Tibial nerve (tissue), 4 donors: ENCODE measurements around the gene ZNF655. TPM values are rescaled to one million over a fixed set of nuclear protein-coding genes. Genes with fewer than 3 reads are reported as not detected.
"Not testable (repeated sequence)": the region's sequence is repeated elsewhere in the genome, so short reads cannot be mapped to it uniquely, and the experiment has no call there.

Experiments used
- DNase-seq, 2 donors: peaks; one replicate each; pipeline ENCODE4 v3.0.0-alpha.2; 2019; ENCODE audit warnings: low spot score in 2 of 2
- H3K27ac ChIP-seq, 4 donors: fragments of 200-600 bp; sonication (generic) in 3 of 4; one replicate each; pipeline ENCODE4 v1.5.1; 2017 to 2019; ENCODE audit warnings: mild to moderate bottlenecking in 1 of 4
- H3K27me3 ChIP-seq, 2 donors: fragments of 200-600 bp; sonication (generic) in 1 of 2; one replicate each; pipeline versions ENCODE4 v1.5.1 to v1.6.0; 2017 to 2019
- H3K36me3 ChIP-seq, 3 donors: fragments of 200-600 bp; sonication (generic); one replicate each; pipeline ENCODE4 v1.5.1; 2018 to 2019
- H3K4me1 ChIP-seq, 4 donors: fragments of 200-600 bp; sonication (generic) in 3 of 4; one replicate each; pipeline ENCODE4 v1.5.1; 2017 to 2019
- H3K4me3 ChIP-seq, 4 donors: fragments of 200-600 bp; sonication (generic) in 3 of 4; one replicate each; pipeline ENCODE4 v1.5.1; 2017 to 2019; ENCODE audit warnings: mild to moderate bottlenecking in 1 of 4, moderate library complexity in 1 of 4
- H3K9me3 ChIP-seq, 4 donors: fragments of 200-600 bp; sonication (generic) in 3 of 4; one replicate each; pipeline ENCODE4 v1.5.1; 2017 to 2019
- EP300 ChIP-seq, 2 donors: sonication (generic); formaldehyde crosslinking; IDR thresholded peaks; one replicate each; pipeline ENCODE4 v1.6.1; 2017; ENCODE audit warnings: antibody characterized with exemption in 2 of 2, mild to moderate bottlenecking in 1 of 2
- POLR2A ChIP-seq, 2 donors: fragments of 450-650 bp; IDR thresholded peaks; one replicate each; pipeline ENCODE4 v1.6.1; 2017; ENCODE audit warnings: antibody characterized with exemption in 2 of 2, mild to moderate bottlenecking in 2 of 2, moderate library complexity in 2 of 2
- WGBS, 2 donors: methylation state at CpG; one replicate each; pipeline ENCODE4 v1.1.5; 2018; 5-methylcytosine and 5-hydroxymethylcytosine counted together
- total RNA-seq, 4 donors: library from RNA; depleted of rRNA; stranded (reverse); fragments of >200 nt; gene quantifications; one replicate each; pipeline ENCODE4 v1.1.0, GENCODE V29; 2016
- TF ChIP-seq, protein P1 (sequence below), 5 experiments: fragments of 200-600 bp in 3 of 5; fragments of 450-650 bp in 2 of 5; sonication (generic) in 3 of 5; IDR thresholded peaks; one replicate each; pipeline ENCODE4 v1.5.1; 2016 to 2019; ENCODE audit warnings: antibody characterized with exemption in 5 of 5, mild to moderate bottlenecking in 3 of 5, moderate library complexity in 2 of 5

The ZNF655 gene
- total RNA-seq, 4 donors from 2014 or later, result 90.8 to 140 (median 104) TPM

DNA sequence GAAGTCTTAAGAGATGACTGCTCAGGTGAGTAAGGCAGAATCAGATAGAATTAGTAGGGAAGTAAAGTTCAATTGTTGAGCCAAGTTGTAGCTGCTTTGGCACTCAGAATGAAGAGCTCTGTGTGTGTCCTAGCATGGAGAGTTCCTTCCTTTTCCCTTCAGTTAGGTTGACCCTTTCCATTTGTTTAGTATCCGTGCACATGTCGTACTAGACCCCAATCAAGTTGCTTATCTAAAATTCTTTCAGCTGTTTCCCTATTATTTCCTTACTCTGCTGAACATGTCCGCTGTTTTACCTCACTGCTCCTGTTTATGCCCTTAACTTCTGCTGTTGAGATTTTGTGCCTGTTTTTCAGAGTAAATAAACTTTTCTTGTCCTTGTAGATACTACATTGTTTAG, 13.3 kb downstream of the ZNF655 start:
- H3K4me1 ChIP-seq, result no peaks in the 10 kb centered on the region
- H3K4me3 ChIP-seq, result no peak overlapping the region
- H3K27ac ChIP-seq, result no peak overlapping the region
- H3K36me3 ChIP-seq, result peaks cover 0 to 66% (median 0%) of the 10 kb centered on the region in 3 donors
- DNase-seq, result no peak
- H3K27me3 ChIP-seq, result no peaks in the 10 kb centered on the region
- TF ChIP-seq EP300 (IDR thresholded peaks at IDR 0.05) (no peak), POLR2A (IDR thresholded peaks at IDR 0.05) (no peak)
- TF ChIP-seq, protein P1, sequence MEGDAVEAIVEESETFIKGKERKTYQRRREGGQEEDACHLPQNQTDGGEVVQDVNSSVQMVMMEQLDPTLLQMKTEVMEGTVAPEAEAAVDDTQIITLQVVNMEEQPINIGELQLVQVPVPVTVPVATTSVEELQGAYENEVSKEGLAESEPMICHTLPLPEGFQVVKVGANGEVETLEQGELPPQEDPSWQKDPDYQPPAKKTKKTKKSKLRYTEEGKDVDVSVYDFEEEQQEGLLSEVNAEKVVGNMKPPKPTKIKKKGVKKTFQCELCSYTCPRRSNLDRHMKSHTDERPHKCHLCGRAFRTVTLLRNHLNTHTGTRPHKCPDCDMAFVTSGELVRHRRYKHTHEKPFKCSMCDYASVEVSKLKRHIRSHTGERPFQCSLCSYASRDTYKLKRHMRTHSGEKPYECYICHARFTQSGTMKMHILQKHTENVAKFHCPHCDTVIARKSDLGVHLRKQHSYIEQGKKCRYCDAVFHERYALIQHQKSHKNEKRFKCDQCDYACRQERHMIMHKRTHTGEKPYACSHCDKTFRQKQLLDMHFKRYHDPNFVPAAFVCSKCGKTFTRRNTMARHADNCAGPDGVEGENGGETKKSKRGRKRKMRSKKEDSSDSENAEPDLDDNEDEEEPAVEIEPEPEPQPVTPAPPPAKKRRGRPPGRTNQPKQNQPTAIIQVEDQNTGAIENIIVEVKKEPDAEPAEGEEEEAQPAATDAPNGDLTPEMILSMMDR (IDR thresholded peaks at IDR 0.05), result no peak
- no peaks in the 10 kb centered on the region for H3K9me3 ChIP-seq
- 94 to 95% methylated on average over 3 of the region's 3 CpGs for WGBS, 2 donors

DNA sequence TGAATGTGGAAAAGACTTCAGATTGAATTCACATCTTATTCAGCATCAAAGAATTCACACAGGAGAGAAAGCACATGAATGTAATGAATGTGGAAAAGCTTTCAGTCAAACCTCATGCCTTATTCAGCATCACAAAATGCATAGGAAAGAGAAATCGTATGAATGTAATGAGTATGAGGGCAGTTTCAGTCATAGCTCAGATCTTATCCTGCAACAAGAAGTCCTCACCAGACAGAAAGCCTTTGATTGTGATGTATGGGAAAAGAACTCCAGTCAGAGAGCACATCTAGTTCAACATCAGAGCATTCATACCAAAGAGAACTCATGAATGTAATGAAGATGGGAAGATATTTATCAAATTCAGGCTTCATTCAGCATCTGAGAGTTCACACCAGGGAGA, 14.8 kb downstream of the ZNF655 start:
- DNase-seq, result no peak
- 69 to 75% methylated on average over 1 of the region's 1 CpG for WGBS, 2 donors
- TF ChIP-seq POLR2A (IDR thresholded peaks at IDR 0.05), result no peak
- TF ChIP-seq, protein P1 (IDR thresholded peaks at IDR 0.05), result no peak
- TF ChIP-seq EP300 (IDR thresholded peaks at IDR 0.05), result no peak
- H3K36me3 ChIP-seq, result peaks cover 0 to 61% (median 0%) of the 10 kb centered on the region in 3 donors
- H3K9me3 ChIP-seq, result no peaks in the 10 kb centered on the region
- no peaks in the 10 kb centered on the region for H3K27me3 ChIP-seq
- H3K27ac ChIP-seq, result no peak overlapping the region
- H3K4me3 ChIP-seq, result no peak overlapping the region
- H3K4me1 ChIP-seq, result no peaks in the 10 kb centered on the region

DNA sequence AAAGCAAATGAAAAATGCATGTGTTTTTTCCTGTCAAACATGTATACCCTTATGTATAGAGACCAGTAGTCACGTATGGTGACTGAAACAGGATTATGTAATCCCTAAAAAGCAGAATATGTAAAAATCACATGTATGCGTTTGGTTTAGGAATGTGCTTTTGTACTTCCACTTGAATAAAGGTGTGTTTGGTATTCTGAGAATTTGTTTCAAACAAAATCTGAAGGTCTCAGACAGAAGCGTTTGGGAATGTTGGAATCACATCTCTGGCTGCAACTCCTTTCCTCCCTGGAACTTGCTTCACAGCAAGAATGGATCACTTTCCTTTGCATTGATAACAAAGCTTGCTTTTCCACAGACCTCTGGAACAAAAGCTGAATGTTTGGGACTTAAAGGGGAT, 17.8 kb downstream of the ZNF655 start:
- H3K27me3 ChIP-seq, result no peaks in the 10 kb centered on the region
- DNase-seq, result no peak
- H3K36me3 ChIP-seq, result peaks cover 0 to 38% (median 0%) of the 10 kb centered on the region in 3 donors
- no peak overlapping the region for H3K4me3 ChIP-seq
- no peak for TF ChIP-seq EP300 (IDR thresholded peaks at IDR 0.05)
- TF ChIP-seq, protein P1 (IDR thresholded peaks at IDR 0.05), result no peak
- TF ChIP-seq POLR2A (IDR thresholded peaks at IDR 0.05), result no peak
- H3K9me3 ChIP-seq, result no peaks in the 10 kb centered on the region
- WGBS, 2 donors, result 64 to 74% methylated on average over 3 of the region's 3 CpGs
- H3K4me1 ChIP-seq, result peaks cover 0 to 20% (median 0%) of the 10 kb centered on the region in 4 donors
- H3K27ac ChIP-seq, result no peak overlapping the region

DNA sequence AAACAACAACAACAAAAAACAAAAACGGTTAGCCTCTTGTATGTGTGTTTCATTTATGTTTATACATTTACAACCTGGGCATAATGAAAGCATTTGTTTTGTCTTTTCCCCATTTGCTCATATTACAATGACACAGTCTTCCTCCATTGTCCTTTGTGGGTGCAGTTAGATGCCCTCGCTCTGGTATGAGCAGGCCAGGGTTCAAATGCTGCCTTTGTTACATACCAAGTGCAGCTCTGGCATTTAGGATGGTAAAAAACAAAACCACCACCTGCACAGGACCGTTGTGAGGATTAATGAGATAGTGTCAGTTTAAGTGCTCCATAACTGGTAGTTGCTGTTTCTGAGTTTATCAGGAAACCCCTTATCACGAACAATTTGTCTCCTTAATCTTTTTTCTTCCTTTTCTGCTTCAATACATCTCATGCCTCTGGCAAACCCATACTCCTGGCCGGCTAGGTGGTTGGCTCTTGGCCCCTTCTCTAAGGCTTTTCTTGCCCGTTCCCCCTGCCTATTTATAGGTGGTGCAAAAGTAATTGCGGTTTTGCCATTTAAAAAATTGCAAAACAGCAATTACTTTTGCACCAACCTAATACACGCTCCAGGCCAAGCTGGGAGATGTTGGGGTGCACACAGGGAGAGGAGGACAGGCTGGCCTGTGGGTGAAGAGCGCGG, 21.0 kb downstream of the ZNF655 start:
- peak overlapping the region; percentile 45 to 73 (median 68) for H3K4me3 ChIP-seq
- H3K27me3 ChIP-seq, result no peaks in the 10 kb centered on the region
- no peaks in the 10 kb centered on the region for H3K9me3 ChIP-seq
- H3K27ac ChIP-seq, result peak overlapping the region in 1 of 4 donors; percentile 72
- H3K4me1 ChIP-seq, result peaks cover 0 to 20% (median 0%) of the 10 kb centered on the region in 4 donors
- WGBS, 2 donors, result 37% methylated on average over 10 of the region's 10 CpGs
- peaks cover 0 to 9% (median 0%) of the 10 kb centered on the region in 3 donors for H3K36me3 ChIP-seq
- no peak for DNase-seq
- TF ChIP-seq EP300 (IDR thresholded peaks at IDR 0.05) (no peak), POLR2A (IDR thresholded peaks at IDR 0.05) (no peak)
- TF ChIP-seq, protein P1 (IDR thresholded peaks at IDR 0.05), result no peak

DNA sequence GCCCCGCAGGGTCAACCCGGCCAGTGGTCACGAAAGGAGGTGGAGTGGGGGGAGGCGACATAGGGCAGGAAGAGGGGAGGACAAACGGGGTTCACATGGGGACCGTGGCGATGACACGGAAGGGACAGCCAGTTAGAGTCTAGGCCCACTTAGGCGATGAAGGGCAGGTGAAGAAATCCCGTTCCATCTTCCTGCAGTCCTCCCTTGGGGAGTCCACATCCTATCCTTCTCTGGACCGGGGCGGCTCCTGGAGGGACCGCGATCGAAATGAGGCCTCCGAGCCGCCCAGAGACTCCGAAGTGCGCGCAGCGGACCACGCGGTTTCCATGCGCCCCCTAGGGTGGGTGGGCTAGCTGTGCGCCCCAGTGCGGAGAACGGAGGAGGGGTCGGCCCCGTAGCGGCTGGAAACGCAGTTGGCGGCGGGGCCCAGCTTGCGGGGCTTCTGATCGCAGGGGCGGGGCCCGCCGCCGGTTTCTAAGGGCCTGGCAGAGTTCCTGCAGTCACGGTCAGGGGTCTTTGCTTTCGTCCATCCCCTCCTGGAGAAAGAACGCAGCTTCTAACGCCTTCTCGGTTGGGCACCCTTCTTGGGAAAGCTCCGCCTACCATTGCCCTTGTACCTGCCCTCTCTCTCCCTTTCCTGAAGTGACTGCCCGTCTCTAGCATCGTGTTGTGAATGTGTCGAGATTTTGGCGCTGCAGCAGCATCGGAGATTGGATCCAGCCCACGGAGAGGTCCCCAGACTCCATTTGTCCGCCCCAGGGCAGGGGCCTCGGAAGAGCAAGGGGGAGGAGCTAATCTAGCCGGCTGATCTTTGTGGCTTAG, 21.7 kb downstream of the ZNF655 start:
- Histone ChIP-seq H3K4me1 (peaks cover 0 to 20% (median 0%) of the 10 kb centered on the region in 4 donors), H3K27me3 (no peaks in the 10 kb centered on the region), H3K27ac (peak overlapping the region in 2 of 4 donors; percentile 25 to 72), H3K4me3 (peak overlapping the region; percentile 45 to 73 (median 68)), H3K9me3 (no peaks in the 10 kb centered on the region), H3K36me3 (peaks cover 0 to 3% (median 0%) of the 10 kb centered on the region in 3 donors)
- TF ChIP-seq POLR2A (IDR thresholded peaks at IDR 0.05) (no peak), EP300 (IDR thresholded peaks at IDR 0.05) (no peak)
- TF ChIP-seq, protein P1 (IDR thresholded peaks at IDR 0.05), result no peak
- DNase-seq, result no peak
- 1 to 2% methylated on average over 52 to 54 of the region's 54 CpGs for WGBS, 2 donors

DNA sequence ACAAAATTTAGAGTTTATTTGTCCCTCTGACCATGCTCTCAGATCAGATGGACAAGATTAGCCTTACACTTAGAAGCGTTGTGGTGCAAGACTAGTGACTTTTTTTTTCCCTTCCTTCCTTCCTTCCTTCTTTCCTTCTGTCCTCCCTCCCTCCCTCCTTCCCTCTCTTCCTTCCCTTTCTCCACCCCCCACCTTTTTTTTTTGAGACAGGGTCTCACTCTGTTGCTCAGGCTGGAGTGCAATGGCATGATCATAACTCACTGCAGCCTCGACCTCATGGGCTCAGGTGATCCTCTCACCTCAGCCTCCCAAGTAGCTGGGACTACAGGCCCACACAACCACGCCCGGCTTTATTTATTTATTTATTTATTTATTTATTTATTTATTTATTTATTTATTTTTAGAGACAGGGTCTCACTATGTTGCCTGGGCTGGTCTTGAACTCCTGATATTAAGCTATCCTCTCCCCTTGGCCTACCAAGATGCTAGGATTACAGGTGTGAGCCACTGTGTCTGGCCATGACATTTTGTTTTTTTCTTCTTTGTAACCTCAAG, 22.4 kb downstream of the ZNF655 start:
- H3K4me3 ChIP-seq, result peak overlapping the region; percentile 45 to 73 (median 68)
- not testable (repeated sequence) for H3K9me3 ChIP-seq, H3K36me3 ChIP-seq, H3K27me3 ChIP-seq, DNase-seq
- WGBS, 2 donors, result 53 to 55% methylated on average over 4 of the region's 4 CpGs
- H3K27ac ChIP-seq, result peak overlapping the region in 2 of 4 donors; percentile 25 to 72
- H3K4me1 ChIP-seq, result peaks cover 0 to 20% (median 0%) of the 10 kb centered on the region in 4 donors
